ENCODE data around the gene USH1G.

GRCh38 chr17:74883241-74883745 lies 39.8 kb downstream of the USH1G start:
- no peak for TF ChIP-seq ZNF274 (IDR thresholded peaks at IDR 0.05; ENCODE audit: low read depth, low read length)
- no peak for TF ChIP-seq SUZ12 (IDR thresholded peaks at IDR 0.05; ENCODE audit: extremely low read depth, insufficient read depth, insufficient read length)
